Stimulated activated CD4-positive, alpha-beta T cell treated with anti-CD3 and anti-CD28 coated beads, TNF-alpha, amount 100 ng/mL, for 24 hours (primary cell): ENCODE data around the gene ENOX1.

ENCODE experiments used
- DNase-seq, 3 experiments: peaks; one replicate each; pipeline ENCODE4 v3.0.0-alpha.2; 2020; ENCODE audit warnings: low read depth in 3 of 3

ENOX1 gene

GRCh38 chr13:43487461-43487860, 299.3 kb downstream of the ENOX1 start:
- DNase-seq = no peak

GRCh38 chr13:43484432-43485225, 302.1 kb downstream of the ENOX1 start:
- no peak for DNase-seq

GRCh38 chr13:43483930-43484329, 302.8 kb downstream of the ENOX1 start:
- no peak for DNase-seq

- no peak for DNase-seq
Observed at GRCh38 chr13:43482641-43483040, 304.1 kb downstream of the ENOX1 start.

- DNase-seq = no peak
Observed at GRCh38 chr13:43482026-43482425, 304.7 kb downstream of the ENOX1 start.

- no peak for DNase-seq
Observed at GRCh38 chr13:43478902-43479301, 307.9 kb downstream of the ENOX1 start.

GRCh38 chr13:43478211-43478610, 308.6 kb downstream of the ENOX1 start:
- DNase-seq = no peak

- DNase-seq = no peak
Observed at GRCh38 chr13:43475140-43475539, 311.6 kb downstream of the ENOX1 start.

- DNase-seq = no peak
Observed at GRCh38 chr13:43473437-43473836, 313.3 kb downstream of the ENOX1 start.

GRCh38 chr13:43472980-43473379, 313.8 kb downstream of the ENOX1 start:
- DNase-seq = no peak

GRCh38 chr13:43472339-43472738, 314.4 kb downstream of the ENOX1 start:
- DNase-seq = no peak

- no peak for DNase-seq
Observed at GRCh38 chr13:43470610-43471009, 316.2 kb downstream of the ENOX1 start.

GRCh38 chr13:43469791-43470190, 317.0 kb downstream of the ENOX1 start:
- DNase-seq = no peak

GRCh38 chr13:43464578-43465264, 322.1 kb downstream of the ENOX1 start:
- no peak for DNase-seq

- DNase-seq = no peak
Observed at GRCh38 chr13:43448605-43449336, 338.0 kb downstream of the ENOX1 start.

GRCh38 chr13:43446126-43446525, 340.6 kb downstream of the ENOX1 start:
- no peak for DNase-seq

- no peak for DNase-seq
Observed at GRCh38 chr13:43445668-43446067, 341.1 kb downstream of the ENOX1 start.

GRCh38 chr13:43444081-43444480, 342.7 kb downstream of the ENOX1 start:
- no peak for DNase-seq

- no peak for DNase-seq
Observed at GRCh38 chr13:43441899-43442499, 344.8 kb downstream of the ENOX1 start.

GRCh38 chr13:43441464-43441863, 345.3 kb downstream of the ENOX1 start:
- DNase-seq = no peak

GRCh38 chr13:43434191-43434590, 352.6 kb downstream of the ENOX1 start:
- DNase-seq = no peak

- no peak for DNase-seq
Observed at GRCh38 chr13:43433691-43434141, 353.1 kb downstream of the ENOX1 start.
